GM06990 (cell line): ENCODE measurements around the gene APP.

Source experiments
- DNase-seq: peaks from one replicate; pipeline ENCODE4 v3.0.0-alpha.2; 2011; ENCODE audit not compliant: insufficient read length; ENCODE audit errors: extremely low read depth
- H3K27me3 ChIP-seq: replicated peaks from 2 replicates; pipeline ENCODE4 v1.6.0; 2011; ENCODE audit warnings: low read length; ENCODE audit not compliant: control insufficient read depth, insufficient read depth
- H3K36me3 ChIP-seq: 2 replicates; pipeline ENCODE4 v1.5.1; 2011; ENCODE audit warnings: low read length; ENCODE audit not compliant: control insufficient read depth, insufficient read depth
- H3K4me3 ChIP-seq: replicated peaks from 2 replicates; pipeline ENCODE4 v1.5.1; 2011; ENCODE audit warnings: low read depth, mild to moderate bottlenecking, control low read depth, low read length
- TF ChIP-seq, protein P1 (sequence below): IDR thresholded peaks from 2 replicates; pipeline ENCODE4 v1.5.1; 2011; ENCODE audit warnings: low read length, control low read depth, mild to moderate bottlenecking, inconsistent platforms; ENCODE audit not compliant: insufficient read depth, poor library complexity, severe bottlenecking

Gene APP

DNA sequence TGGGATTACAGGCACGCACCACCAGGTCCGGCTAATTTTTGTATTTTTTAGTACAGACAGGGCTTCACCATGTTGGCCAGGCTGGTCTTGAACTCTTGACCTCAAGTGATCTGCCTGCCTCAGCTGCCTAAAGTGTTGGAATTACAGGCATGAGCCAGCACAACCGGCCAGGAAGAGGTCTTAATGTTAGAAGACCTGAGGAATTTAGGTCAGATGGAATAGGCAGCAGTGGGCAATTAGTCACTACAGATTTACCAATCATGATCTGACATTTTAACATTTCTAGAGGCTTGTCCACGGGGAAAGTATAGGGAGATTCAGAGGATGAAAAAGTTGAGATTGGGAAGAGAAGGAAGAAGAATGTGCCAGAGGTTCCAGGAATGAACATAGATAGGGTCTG is 8.9 kb upstream of the APP start:
- DNase-seq = no peak
- Histone ChIP-seq H3K27me3 (no peaks in the 10 kb centered on the region), H3K36me3 (no peaks in the 10 kb centered on the region), H3K4me3 (no peak overlapping the region)
- TF ChIP-seq, protein P1, sequence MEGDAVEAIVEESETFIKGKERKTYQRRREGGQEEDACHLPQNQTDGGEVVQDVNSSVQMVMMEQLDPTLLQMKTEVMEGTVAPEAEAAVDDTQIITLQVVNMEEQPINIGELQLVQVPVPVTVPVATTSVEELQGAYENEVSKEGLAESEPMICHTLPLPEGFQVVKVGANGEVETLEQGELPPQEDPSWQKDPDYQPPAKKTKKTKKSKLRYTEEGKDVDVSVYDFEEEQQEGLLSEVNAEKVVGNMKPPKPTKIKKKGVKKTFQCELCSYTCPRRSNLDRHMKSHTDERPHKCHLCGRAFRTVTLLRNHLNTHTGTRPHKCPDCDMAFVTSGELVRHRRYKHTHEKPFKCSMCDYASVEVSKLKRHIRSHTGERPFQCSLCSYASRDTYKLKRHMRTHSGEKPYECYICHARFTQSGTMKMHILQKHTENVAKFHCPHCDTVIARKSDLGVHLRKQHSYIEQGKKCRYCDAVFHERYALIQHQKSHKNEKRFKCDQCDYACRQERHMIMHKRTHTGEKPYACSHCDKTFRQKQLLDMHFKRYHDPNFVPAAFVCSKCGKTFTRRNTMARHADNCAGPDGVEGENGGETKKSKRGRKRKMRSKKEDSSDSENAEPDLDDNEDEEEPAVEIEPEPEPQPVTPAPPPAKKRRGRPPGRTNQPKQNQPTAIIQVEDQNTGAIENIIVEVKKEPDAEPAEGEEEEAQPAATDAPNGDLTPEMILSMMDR = no peak

DNA sequence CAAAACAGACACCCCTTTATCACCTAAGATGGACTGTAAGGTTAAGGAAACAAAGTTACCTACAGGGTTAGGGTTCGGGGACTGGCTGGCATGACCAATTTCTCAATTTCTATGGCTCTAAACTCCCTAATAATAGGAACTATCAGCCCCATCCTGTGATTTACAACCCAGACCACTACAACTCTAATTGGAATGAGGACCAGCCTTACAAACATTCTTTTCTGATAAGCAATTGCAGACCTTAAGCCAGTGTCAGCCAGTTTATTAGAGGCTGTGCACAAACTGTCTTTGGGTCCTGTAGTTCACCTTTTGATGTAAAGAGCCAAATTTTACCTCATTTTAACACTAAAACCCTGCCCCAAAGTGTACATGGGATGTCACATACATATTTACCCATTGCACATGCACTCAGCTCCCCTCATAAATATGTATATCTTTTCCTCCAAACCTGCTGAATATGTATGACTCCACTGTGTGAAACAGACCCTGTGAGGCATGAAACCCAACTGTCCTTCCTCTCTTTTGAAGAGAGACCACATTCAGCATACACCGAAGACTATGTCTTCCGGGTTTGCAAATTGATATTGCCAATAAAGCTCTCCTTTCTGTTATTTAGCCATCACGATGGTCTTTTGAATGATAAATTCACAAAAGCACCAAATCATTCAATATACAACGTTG is 7.3 kb upstream of the APP start:
- no peaks in the 10 kb centered on the region for H3K36me3 ChIP-seq
- H3K4me3 ChIP-seq = no peak overlapping the region
- DNase-seq = no peak
- TF ChIP-seq, protein P1 = no peak
- H3K27me3 ChIP-seq = no peaks in the 10 kb centered on the region

DNA sequence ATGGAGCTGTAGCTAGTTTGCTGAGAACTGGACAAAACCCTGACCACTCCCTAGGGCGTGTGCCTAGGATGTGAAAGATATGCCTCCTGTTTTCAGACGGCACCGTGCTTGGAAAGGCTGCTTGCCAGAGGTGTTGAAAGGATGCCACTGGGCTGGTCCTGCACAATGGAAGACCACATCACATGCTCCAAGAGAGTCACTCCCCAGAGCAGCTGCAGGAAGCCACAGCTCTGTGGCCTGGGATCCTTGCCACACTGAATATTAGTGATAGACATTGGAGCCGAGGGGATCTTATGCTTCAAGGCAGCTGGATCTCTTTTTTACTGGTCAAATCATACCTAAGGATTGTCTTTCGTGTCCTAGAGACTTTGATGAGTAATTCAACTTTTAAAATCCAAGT is 6.6 kb upstream of the APP start:
- TF ChIP-seq, protein P1 = no peak
- DNase-seq = no peak
- Histone ChIP-seq H3K4me3 (no peak overlapping the region), H3K27me3 (no peaks in the 10 kb centered on the region), H3K36me3 (no peaks in the 10 kb centered on the region)

DNA sequence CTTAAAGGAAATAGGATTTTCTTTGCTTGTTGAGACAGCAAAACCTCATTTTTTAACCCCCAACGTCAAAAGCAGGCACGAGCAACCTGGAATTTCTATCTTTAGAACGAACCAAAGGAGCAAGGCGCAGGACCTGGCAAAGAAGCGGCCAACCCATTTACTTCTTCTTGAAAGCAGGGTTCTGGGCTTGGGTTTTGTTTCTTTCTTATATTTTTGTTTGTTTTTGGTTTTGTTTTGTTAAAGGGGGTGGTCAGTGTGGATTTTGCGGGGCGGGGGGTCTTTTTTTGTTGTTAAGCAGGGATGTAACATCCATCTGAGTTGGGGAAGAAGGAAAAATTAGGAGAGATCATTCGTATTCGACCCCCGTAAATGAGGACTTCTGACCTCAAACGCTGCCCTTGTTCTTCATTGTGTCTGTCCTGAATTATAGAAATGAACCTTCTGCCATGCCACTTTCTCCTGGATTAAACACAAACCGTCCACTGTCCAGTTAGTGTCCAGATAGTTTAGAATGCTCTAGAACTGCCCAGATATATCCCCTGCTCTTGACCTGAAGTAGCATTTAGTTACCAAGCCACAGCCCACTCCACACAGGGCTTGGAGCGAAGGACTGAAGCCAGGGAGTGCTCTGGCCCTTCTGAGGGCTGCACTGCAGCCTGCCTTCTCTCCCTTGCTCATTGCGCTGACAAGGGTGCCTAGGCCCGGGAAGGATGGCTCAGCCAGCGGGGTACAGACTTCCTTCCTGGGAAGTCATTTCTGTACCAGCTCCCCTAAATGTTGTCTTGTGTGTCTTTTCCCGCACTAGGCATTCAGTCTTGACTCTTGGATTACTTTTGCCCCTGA is 909 bp upstream of the APP start:
- TF ChIP-seq, protein P1 = no peak
- Histone ChIP-seq H3K36me3 (no peaks in the 10 kb centered on the region), H3K27me3 (no peaks in the 10 kb centered on the region; the same call in 1 of the 2 replicates), H3K4me3 (no peak overlapping the region)
- no peak for DNase-seq

DNA sequence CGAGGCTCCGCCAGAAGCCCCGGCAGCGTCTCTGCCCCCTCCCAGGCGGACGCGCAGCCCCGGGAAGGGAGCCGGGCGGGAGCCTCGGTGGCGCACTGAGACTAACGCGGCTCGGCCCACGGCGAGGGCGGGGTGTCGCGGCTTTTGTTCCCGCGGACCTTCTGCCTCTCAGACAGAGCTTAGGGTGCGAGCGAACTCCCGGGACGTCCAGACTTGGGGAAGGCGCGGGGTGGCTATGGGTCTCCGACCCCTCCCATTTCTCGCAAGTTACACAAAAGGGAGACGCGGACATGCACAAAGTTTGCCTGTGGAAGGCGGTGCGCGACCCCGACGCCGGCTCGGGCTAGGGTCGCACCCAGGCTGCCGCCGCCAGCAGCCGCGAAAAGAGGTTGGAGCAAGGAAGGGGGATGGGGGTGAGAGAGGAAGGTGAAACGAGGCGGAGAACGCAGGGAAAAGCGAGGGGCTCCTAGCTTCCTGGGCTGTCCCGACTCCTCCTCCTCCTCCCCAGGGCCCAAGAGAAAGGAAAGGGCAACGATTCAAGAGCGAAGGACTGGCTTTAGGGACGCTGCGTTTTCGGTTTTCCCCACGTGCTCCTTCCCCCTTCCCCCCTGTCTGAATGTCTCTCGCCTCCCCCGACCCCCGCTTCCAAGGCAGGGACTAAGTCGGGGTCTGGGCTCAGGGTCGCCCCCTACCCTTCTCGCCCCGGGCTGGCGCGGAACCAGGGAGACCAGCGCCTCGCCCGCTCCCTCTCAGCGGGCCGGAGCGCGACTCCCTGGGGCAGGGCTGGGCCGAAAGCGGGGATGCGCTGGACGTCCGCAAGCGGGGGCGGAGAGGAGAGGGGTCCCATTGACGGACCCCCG is 729 bp downstream of the APP start:
- Histone ChIP-seq H3K27me3 (no peaks in the 10 kb centered on the region; the same call in 1 of the 2 replicates), H3K36me3 (no peaks in the 10 kb centered on the region), H3K4me3 (no peak overlapping the region)
- DNase-seq = peak; percentile 67
- TF ChIP-seq, protein P1 = no peak
